Caco-2 (cell line): ENCODE results near the gene STAT1. TPM values are rescaled to one million over a fixed set of nuclear protein-coding genes. Genes with fewer than 3 reads are reported as not detected.

Experiments
- BruUV-seq: library from RNA; stranded (reverse); fragments of 400-500 nt; replicated peaks from 2 replicates; lab custom pipeline; 2021; lab: Mats Ljungman, UMichigan
- CTCF ChIA-PET: fragments of 300-600 bp; sonication (Branson Sonifier 250); formaldehyde crosslinking; loops from one replicate; lab custom pipeline; 2022; ENCODE audit warnings: antibody characterized with exemption; lab: Charles Lee
- POLR2A ChIA-PET: fragments of 300-600 bp; sonication (Branson Sonifier 250); formaldehyde crosslinking; loops from one replicate; lab custom pipeline; 2022; ENCODE audit warnings: antibody characterized with exemption; lab: Charles Lee
- DNase-seq, 2 experiments: peaks; one replicate each; pipeline versions ENCODE4 v3.0.0 to v3.0.0-alpha.2; 2020 to 2022
- H3K27me3 ChIP-seq: replicated peaks from 2 replicates; pipeline ENCODE4 v1.6.0; 2011; ENCODE audit warnings: low read length; ENCODE audit not compliant: control insufficient read depth, insufficient read depth
- H3K36me3 ChIP-seq: 2 replicates; pipeline ENCODE4 v1.5.1; 2011; ENCODE audit warnings: low read length; ENCODE audit not compliant: control insufficient read depth, insufficient read depth
- H3K4me1 ChIP-seq: fragments of 250-450 bp; sonication (Bioruptor Pico); 2 replicates; pipeline ENCODE4 v1.5.1; 2020; ENCODE audit warnings: mild to moderate bottlenecking
- H3K4me3 ChIP-seq: 2 replicates; pipeline ENCODE4 v1.5.1; 2011; ENCODE audit warnings: low read depth, mild to moderate bottlenecking, control low read depth, low read length
- H3K9me3 ChIP-seq: fragments of 250-450 bp; sonication (Bioruptor Pico); 2 replicates; pipeline ENCODE4 v1.5.1; 2020; ENCODE audit warnings: mild to moderate bottlenecking, moderate library complexity
- H3K27ac Mint-ChIP-seq: one replicate; pipeline ENCODE4 v1.8.0; 2022; ENCODE audit warnings: mixed read lengths; ENCODE audit not compliant: unreplicated experiment
- H3K27me3 Mint-ChIP-seq: one replicate; pipeline ENCODE4 v1.8.0; 2022; ENCODE audit warnings: mixed read lengths; ENCODE audit not compliant: insufficient read depth, unreplicated experiment
- H3K36me3 Mint-ChIP-seq: one replicate; pipeline ENCODE4 v1.8.0; 2022; ENCODE audit warnings: mild to moderate bottlenecking, mixed read lengths; ENCODE audit not compliant: insufficient read depth, unreplicated experiment
- H3K4me1 Mint-ChIP-seq: one replicate; pipeline ENCODE4 v1.8.0; 2022; ENCODE audit warnings: low read depth, mixed read lengths; ENCODE audit not compliant: unreplicated experiment
- H3K4me3 Mint-ChIP-seq: one replicate; pipeline ENCODE4 v1.8.0; 2022; ENCODE audit warnings: mild to moderate bottlenecking, moderate library complexity, mixed read lengths; ENCODE audit not compliant: unreplicated experiment
- H3K9me3 Mint-ChIP-seq: one replicate; pipeline ENCODE4 v1.8.0; 2022; ENCODE audit warnings: mixed read lengths; ENCODE audit not compliant: unreplicated experiment
- CTCF ChIP-seq, 2 experiments: fragments of 200-600 bp in 1 of 2; IDR thresholded peaks; 1 replicate in 1 of 2; 2 replicates in 1 of 2; pipeline versions ENCODE4 v1.5.1 to v1.8.0; 2011 to 2022; ENCODE audit warnings: antibody characterized with exemption in 1 of 2, control low read depth in 1 of 2, inconsistent platforms in 1 of 2, low read depth in 1 of 2, low read length in 1 of 2, mild to moderate bottlenecking in 1 of 2, moderate library complexity in 1 of 2; ENCODE audit not compliant: insufficient read depth in 1 of 2, severe bottlenecking in 1 of 2, unreplicated experiment in 1 of 2
- intact Hi-C: fragments of 100-400 bp; cut with micrococcal nuclease; formaldehyde crosslinking; loops from one replicate; pipeline ENCODE4 v1.10.0; 2022; ENCODE audit not compliant: unreplicated experiment
- total RNA-seq: library from RNA; stranded (reverse); gene quantifications from 2 replicates; pipeline ENCODE4 v1.2.3, GENCODE V29; 2022

STAT1 gene
- total RNA-seq, 1 experiment from 2014 or later, result 126 TPM

GRCh38 chr2:190994148-190994547 lies 19.8 kb downstream of the STAT1 start:
- POLR2A ChIA-PET, result no interaction called here
- Mint-ChIP-seq H3K4me1 (peaks cover 11% of the 10 kb centered on the region), H3K27ac (no peak overlapping the region), H3K27me3 (no peaks in the 10 kb centered on the region), H3K9me3 (no peaks in the 10 kb centered on the region), H3K36me3 (peaks cover 92% of the 10 kb centered on the region), H3K4me3 (no peak overlapping the region)
- intact Hi-C loops, result no loop called here
- H3K36me3 ChIP-seq, result peaks cover 13% of the 10 kb centered on the region
- no peak overlapping the region for H3K4me3 ChIP-seq
- H3K9me3 ChIP-seq, result no peaks in the 10 kb centered on the region
- H3K27me3 ChIP-seq, result no peaks in the 10 kb centered on the region
- CTCF ChIA-PET, result no interaction called here
- TF ChIP-seq CTCF (IDR thresholded peaks at IDR 0.05; ENCODE audit: insufficient read depth in 1 of 2, low read depth in 1 of 2, low read length in 1 of 2, severe bottlenecking in 1 of 2, unreplicated experiment in 1 of 2), result no peak
- no peak for DNase-seq
- no TSS peak for BruUV-seq
- peaks cover under 1% of the 10 kb centered on the region for H3K4me1 ChIP-seq

GRCh38 chr2:190993292-190993643 lies 20.7 kb downstream of the STAT1 start:
- H3K27me3 ChIP-seq, result no peaks in the 10 kb centered on the region

GRCh38 chr2:190990132-190990531 lies 23.8 kb downstream of the STAT1 start:
- H3K9me3 Mint-ChIP-seq, result no peaks in the 10 kb centered on the region
- no peak for DNase-seq
- no peak overlapping the region for H3K27ac Mint-ChIP-seq
- H3K27me3 Mint-ChIP-seq, result no peaks in the 10 kb centered on the region
- CTCF ChIA-PET, result no interaction called here
- POLR2A ChIA-PET, result no interaction called here
- Histone ChIP-seq H3K4me3 (no peak overlapping the region), H3K27me3 (no peaks in the 10 kb centered on the region), H3K9me3 (no peaks in the 10 kb centered on the region), H3K4me1 (no peaks in the 10 kb centered on the region; the same call in 1 of the 2 replicates), H3K36me3 (peaks cover 9% of the 10 kb centered on the region)
- intact Hi-C loops, result no loop called here
- H3K36me3 Mint-ChIP-seq, result peaks cover 92% of the 10 kb centered on the region
- BruUV-seq, result no TSS peak
- H3K4me1 Mint-ChIP-seq, result peaks cover 6% of the 10 kb centered on the region
- H3K4me3 Mint-ChIP-seq, result no peak overlapping the region
- no peak for TF ChIP-seq CTCF (IDR thresholded peaks at IDR 0.05; ENCODE audit: insufficient read depth in 1 of 2, low read depth in 1 of 2, low read length in 1 of 2, severe bottlenecking in 1 of 2, unreplicated experiment in 1 of 2)

More at GRCh38 chr2:190993292-190993643, 20.7 kb downstream of the STAT1 start:
- Histone ChIP-seq H3K4me1 (no peaks in the 10 kb centered on the region; the same call in 1 of the 2 replicates), H3K9me3 (no peaks in the 10 kb centered on the region), H3K36me3 (peaks cover 13% of the 10 kb centered on the region), H3K4me3 (no peak overlapping the region)
- peaks cover 93% of the 10 kb centered on the region for H3K36me3 Mint-ChIP-seq
- no TSS peak for BruUV-seq
- POLR2A ChIA-PET, result no interaction called here
- no peaks in the 10 kb centered on the region for H3K27me3 Mint-ChIP-seq
- no peak for TF ChIP-seq CTCF (IDR thresholded peaks at IDR 0.05; ENCODE audit: insufficient read depth in 1 of 2, low read depth in 1 of 2, low read length in 1 of 2, severe bottlenecking in 1 of 2, unreplicated experiment in 1 of 2)
- H3K4me3 Mint-ChIP-seq, result no peak overlapping the region
- no peak for DNase-seq
- H3K27ac Mint-ChIP-seq, result no peak overlapping the region
- no peaks in the 10 kb centered on the region for H3K9me3 Mint-ChIP-seq
- intact Hi-C loops, result no loop called here
- CTCF ChIA-PET, result no interaction called here
- peaks cover 11% of the 10 kb centered on the region for H3K4me1 Mint-ChIP-seq
